HG03354 (cell line): ENCODE measurements around the gene DDRGK1.
"Not testable (repeated sequence)": the region's sequence is repeated elsewhere in the genome, so short reads cannot be mapped to it uniquely, and the experiment has no call there.

Experiments used
- ATAC-seq: cut with Tn5 transposase; IDR thresholded peaks from one replicate; pipeline ENCODE4 v1.9.1; 2021; ENCODE audit warnings: mild to moderate bottlenecking; ENCODE audit not compliant: unreplicated experiment, poor library complexity, severe bottlenecking

DDRGK1 gene

DNA sequence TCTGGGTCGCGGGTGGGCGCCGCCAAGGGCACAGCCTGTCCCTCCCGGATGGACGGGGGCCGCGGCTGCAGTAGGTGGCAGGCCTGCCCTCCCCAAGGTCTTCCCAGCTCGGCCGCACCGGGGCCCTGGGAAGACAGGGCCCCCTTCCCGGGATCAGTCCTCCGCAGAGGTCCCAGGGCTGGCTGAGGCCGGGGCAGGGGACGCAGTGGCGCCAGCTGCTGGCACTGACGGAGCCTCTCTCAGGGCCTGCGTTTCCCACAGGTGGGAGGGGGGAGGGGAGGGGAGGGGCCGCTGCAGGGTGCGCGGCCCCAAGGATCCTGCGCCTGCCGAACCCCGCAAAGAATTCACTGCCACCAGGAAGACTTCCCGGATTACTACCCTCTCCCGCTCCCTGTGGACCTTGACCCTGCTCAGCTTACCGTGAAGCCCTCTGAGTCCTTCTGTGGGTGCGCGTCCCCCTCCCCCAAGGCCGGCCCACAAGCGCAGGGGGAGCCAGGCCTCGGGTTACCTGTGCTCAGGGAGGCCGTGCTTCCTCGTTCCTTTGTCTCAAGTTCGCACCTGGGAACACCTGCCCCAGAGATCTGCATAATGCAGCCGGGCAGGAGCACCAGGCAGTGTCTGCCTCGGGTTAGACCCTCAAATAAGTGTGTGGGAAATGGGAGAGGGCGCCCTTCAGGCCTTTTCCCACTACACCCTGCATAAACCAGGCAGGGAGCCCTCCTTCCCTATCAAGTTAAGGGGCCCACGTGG is 36.2 kb downstream of the DDRGK1 start:
- no peak for ATAC-seq

DNA sequence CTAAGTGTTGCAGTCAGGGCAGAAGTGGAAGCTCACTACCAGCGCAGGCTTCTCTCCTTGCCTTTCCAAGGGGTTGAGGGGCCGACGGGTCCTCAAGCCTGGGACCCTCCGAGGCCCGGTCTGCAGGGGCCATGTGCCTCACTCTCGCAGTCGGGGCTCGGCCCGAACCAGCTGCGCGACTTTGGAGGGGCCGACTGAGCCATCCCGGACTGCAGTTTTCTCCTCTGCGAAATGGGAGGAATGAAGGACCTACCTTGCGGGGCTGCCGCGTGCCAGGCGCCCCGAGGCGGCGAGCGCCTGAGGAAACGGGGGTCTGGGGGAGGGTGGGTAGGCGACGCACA is 36.8 kb downstream of the DDRGK1 start:
- ATAC-seq, result no peak

DNA sequence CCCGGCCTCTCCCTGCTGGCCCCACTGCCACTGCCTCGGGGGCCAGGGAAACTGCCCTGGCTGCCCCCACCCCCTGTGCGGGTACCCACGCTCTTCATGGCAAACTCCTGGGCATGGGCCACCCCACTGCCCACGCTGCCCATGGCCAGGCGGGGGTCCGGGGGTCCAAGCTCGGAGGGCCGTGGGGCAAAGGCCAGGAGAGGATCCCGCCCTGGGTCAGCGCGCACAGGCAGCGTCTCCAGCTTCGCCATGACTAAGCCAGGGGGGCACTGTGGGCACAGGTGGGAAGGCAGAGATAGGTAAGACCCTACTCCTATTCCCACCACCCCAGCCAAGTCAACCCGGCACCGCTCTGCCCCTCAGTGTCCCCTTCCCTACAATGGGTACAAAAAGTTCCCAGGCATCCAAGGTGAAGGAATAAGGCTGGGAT is 37.6 kb downstream of the DDRGK1 start:
- ATAC-seq, result no peak

DNA sequence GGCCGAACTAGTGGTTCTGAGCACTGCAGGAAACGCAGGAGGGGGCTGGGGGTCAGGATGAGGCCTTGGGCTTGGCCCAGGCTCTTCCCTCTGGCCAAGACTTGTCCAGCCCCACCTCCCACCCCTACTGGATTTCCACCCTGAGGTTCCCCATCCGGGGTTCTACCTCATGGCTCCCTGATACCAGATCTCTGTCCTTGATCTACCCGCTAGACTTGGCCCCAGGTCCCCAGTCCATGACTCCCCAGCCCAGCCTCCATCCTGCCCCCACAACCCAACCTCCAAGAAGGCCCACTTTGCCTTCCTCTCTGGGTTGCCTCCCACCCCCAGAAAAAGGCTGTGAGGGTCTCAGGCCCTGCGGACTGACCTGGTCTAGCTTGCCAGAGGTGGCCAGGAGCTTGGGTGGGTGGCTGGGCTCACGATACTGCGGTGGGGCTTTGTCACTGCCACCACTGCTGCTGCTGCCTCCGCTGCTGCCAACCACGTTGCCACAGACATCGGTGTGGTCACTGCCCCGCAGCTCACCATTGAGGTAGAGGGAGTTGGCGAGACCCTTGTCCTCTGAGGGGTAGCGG is 38.1 kb downstream of the DDRGK1 start:
- no peak for ATAC-seq

DNA sequence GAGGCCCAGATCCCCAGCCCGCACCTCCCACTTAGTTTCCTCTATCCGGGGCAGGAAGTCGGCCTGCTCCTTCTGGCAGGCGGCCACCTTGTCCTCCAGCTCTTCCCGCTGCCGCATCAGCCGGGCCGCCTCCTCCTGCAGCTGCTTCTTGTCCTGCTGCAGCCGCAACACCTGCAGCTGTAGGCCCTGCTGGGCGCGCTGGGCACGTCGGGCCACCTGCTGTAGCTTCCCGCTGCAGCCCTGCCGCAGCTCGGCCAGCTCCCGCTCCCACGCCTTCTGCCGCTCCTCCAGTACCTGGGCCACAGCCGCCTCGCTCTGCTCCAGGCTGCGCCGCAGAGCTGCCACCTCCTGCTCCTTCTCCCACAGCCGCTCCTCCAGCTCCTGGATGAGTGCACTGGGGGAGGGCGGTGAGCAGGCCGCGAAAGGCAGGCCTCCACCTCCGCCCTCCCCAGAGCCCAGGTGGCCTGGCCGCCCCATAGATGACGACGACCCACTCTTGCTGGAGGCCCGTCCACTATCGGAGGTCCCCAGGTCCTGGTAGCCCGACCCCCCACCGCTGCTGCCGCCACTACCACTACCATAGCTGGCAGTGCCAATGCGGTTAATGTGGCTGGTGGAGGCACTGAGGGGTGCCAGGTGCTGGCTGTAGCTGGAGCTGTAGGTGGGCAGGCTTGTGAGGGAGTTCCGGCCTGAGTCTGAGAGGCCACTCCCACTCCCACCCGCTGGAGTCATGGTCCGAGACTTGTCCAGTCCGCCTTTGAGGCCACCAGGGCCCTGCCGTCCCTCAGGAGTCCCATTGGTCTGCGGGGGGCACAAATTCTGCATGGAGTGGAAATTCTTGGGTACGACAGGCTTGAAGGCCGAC is 38.8 kb downstream of the DDRGK1 start:
- ATAC-seq, result no peak

DNA sequence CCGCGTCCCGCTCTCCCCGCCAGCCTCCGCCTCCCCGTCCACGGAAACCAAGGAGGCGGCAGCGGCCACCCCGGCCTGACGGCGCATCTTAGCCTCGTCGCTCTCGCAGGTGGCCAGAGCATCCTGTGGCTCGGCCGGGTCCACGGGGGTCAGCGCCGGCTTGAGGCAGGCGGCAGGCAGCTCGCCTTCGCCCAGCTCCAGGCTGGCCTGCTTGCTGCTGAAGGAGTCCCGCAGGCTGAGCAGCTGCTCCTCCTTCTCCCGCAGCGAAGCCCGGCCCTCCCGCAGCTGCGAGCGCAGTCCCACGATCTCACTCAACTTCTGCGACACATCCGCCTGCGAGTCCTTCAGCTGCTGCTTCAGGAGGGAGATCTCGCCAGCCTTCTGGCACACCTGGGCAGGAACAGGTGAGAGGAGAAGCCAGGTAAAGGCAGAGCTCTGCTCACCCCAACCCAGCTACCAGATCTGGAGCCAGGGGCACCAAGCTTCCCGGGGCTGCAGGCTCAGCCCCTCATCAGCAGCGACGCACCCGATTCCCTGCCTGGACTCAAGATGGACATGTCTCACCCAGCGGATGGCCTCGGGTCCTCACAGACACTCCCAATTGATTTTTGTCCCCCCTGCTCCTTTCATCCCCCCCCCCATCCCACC is 39.6 kb downstream of the DDRGK1 start:
- no peak for ATAC-seq

DNA sequence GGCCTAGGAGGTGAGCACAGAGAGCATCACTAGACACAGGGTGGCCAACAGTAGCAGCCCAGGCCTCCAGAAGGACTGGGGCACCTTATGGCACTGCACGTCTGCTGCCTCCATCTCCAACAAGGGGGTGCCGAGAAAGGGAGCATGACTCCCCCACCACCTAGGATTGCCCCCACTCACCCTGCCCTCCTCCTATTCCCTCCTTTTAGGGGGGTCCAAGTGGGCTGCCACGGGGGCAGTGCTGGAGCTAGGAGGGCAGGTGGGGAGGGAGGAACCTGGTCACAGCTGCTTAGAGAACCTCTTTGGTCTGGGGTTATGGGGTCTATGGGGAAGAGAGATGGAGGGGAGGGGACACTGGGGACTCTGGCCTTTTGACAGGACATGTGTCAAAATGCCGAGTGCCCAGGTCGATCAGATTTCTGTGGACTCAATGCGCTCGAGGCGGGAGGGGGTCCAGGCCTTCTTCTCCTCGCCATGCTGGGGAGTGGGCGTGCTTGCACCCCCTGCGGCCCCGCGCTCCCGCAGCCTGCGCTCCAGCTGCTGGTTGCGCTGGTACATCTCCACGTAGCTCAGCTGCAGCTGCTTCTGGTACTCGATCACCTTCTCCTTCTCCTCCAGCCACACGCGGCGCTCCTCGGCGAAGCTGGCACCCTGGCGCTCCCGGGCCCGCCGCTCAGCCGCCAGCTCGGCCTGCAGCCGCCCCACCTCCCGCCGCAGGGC is 40.3 kb downstream of the DDRGK1 start:
- no peak for ATAC-seq

DNA sequence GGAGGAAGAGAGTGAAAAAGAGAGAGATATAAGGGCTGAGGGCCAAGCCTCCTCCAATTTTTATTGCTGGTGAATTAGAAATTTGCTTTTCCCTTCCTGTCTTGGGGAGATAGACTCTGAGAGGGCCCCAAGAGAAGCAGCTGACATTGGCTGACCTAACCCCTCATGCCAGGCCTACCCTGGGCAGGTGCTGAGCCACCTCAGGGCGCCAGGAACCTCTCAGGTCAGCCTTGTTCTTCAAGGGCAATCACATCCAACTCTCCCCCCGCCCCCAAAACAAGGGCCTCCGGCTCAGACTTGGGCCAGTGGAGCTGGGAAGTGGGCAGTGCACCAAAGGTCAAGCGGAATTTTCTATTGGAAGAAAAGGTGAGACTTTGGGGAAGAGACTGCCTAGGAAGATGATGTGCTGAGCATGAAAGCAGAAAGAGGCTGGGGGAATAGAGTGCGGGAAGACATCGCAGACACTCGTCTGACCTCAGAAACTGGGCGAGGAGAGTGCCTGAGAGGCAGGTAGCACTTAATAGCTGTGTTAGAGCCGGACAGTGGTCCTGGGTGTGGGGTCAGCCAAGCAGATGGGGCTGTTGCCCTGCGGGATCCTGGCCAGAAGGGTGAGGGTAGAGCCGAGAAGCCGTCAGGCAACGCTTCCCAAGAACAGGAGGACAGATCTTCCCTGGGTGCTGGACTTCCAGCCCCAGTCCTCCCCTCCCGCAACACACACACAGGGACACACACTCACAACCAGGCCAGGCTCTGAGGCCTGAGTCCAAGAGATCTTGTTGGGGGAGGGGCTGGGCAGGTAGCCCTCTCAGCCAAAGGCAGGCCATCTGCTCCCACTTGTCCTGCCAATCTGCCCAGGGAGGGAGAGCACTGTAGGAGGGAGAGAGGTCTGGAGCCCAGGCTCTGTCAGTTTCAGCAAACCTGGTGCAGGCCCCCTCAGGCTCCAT is 41.1 kb downstream of the DDRGK1 start:
- no peak for ATAC-seq

DNA sequence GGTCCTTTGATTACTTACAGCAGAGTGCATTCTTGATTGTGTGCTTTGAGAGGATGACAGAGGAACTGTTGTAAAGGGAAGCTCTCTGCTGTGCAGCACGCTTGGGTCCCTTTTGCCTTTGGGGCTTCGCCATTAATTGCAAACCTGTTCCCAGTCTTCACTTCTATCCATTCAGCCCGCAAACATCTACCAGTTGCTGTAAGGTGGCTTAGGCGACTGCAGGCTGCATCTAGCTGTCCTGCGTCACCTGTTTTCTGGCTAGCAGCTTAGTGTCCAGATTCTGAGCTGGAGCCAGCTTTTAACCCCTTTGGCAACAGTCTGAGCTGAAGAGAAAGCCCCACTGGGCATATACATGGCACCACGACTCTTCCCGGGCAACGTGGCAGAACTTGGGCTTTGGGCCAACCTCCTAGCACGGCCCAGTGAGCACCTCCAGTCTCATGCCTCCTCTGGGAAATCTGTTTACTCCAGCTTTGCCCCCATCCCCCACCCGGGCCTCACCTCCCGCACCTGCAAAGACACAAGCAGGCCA is 42.3 kb downstream of the DDRGK1 start:
- no peak for ATAC-seq

DNA sequence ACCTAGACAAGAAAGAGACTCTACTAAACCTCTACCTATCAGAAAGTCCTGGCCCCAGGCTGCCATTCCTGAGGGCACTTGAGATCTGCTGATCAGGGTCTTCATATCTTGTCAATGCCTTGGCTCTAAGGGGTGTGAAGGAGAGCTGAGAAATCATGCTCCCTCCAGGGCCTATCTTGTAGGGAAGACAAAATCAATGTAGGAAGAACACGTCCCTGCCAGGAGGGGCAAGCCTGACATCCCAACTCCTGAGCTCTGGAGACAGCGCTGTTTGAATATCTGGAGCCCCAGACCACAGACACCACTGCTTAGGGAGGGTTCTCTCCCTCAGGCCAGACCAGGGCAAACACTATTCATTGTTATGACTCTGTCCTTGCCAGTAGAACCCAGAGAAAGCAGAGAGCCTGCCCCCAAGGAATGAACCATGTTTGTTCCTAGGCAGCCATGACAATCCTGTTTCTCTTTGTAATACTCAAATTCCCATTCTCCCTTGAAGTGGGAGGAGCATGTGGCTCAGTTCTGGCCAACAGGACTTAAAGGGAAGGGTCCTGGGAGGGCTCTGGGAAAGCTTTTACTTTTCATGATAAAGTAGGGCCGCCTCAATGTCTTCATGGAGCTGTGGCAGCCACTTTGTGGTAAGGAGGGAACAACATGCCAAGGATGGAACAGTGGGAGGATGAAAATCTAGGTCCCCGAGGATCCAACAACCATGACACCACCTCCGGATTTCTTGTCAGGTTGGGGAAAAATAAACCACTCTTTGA is 43.0 kb downstream of the DDRGK1 start:
- no peak for ATAC-seq

DNA sequence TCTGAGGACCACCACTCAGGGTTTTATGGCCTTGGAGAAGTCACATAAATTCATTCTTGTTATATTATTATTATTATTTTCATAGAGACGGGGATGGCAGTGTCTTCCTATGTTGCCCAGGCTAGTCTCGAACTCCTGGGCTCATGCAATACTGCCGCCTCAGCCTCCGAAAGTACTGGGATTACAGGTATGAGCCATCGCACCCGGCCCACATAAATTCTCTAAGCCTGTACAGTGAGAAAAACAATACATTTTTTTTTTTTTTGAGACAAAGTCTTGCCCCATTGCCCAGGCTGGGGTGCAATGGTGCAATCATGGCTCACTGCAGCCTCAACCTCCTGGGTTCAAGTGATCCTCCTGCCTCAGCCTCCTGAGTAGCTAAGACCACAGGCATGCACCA is 44.1 kb downstream of the DDRGK1 start:
- no peak for ATAC-seq

DNA sequence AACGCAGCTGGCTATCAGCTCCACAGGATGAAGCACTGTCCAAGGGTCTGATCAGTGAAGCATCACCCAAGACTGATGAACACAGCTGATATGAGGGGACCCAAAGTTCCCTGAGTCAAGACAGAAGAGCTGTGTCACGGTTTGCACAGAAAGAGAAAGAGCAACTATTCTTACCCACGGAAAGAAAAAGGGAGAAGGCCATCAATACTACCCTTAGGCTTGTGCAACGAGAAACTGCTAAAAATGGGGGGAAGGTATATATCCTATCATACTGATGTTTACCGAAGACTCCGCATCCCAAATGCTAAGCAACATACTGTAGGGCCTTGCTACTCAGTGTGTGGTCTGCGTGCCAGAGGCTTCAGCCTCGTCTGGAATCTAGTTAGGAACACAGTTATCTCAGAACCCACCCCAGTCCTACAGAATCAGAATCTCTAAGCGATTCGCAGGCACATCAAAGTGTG is 45.5 kb downstream of the DDRGK1 start:
- no peak for ATAC-seq

DNA sequence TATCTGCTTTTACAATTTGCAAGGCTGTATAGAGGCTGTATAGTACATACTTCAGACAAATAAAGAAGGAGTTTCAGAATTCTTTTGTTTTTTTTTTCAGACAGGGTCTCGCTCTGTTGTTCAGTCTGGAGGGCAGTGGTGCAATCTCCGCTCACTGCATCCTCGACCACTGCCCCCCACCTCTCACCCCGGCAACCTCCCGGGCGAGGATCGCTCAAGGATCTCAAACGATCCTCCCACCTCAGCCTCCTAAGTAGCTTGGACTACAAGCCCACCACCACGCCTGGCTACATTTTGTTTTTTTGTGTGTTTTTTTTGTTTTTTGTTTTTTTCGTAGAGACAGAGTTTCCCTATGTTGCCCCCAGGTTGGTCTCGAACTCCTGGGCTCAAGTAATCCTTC is 46.7 kb downstream of the DDRGK1 start:
- no peak for ATAC-seq

DNA sequence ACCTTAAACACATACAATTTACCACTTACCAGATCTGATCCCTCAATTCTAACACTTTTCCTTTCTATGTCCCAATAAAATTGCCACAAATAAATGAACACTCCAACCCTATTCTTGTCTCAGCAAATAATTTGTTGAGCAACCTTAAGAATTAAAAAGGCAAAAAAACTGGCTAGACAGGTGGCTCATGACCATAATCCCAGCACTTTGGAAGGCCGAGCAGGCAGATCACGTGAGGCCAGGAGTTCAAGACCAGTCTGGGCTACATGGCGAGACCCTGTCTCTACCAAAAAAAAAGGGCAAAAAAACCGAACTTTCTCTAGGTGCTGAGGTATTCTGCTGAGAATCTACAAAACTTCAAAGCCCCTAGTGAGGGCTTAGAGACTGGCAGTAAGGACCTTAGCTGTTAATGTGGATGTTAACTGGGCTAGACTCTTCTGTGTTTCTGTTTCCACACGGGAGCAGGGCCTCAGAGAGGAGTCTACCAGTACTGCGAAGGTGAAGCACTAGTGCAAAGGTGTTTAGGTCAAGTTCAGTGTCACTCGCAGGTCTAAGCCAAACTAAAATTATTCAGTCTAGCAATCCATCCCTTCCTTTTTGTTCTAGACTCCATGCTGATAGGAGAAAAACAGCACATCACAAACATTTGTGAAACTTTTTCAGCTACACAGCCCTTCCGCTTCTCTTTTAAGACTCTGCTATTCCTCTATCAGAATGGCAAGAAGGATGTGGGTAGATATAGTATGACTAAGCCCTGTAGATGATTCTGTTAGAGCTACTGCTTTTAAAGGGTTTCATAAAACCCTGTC is 47.5 kb downstream of the DDRGK1 start:
- ATAC-seq, result peak; percentile 78

DNA sequence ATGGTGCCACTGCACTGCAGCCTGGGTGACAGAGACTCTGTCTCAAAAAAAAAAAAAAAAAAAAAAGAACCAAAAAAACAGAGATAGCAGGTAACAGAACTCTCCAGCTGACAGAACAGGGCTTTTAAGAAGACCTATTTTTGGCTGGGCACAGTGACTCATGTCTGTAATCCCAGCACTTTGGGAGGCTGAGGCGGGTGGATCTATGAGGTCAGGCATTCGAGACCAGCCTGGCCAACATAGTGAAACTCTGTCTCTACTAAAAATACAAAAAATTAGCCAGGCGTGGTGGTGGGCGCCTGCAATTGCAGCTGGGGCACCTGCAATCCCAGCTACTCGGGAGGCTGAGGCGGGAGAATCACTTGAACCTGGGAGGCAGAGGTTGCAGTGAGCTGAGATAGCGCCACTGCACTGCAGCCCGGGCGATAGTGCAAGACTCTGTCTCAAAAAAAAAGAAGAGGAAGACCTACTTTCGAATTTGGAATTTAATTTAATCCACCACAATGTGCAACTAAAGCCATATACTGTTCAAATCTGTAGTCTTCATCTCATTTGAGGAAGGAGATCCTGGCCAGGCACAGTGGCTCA is 52.3 kb downstream of the DDRGK1 start:
- ATAC-seq, result not testable (repeated sequence)

DNA sequence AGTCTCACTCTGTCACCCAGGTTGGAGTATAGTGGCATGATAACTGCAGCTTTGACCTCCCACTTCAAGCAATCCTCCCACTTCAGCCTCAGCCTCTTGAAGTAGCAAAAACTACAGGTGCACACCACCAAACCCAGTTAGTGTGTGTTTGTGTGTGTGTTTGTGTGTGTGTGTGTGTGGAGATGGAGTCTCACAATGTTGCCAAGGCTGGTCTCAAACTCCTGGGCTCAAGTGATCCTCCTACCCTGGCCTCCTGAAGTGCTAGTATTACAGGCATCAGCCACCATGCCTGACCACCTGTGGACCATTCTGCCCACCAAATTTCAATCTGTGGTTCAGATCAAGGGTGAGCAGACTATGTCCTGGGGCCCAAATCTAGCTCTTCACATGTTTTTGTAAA is 53.6 kb downstream of the DDRGK1 start:
- ATAC-seq, result no peak
